GM19438 (cell line): ENCODE results near the gene NBPF26.
"Not testable (repeated sequence)": the region's sequence is repeated elsewhere in the genome, so short reads cannot be mapped to it uniquely, and the experiment has no call there.

Source experiments
- ATAC-seq: cut with Tn5 transposase; IDR thresholded peaks from one replicate; pipeline ENCODE4 v1.9.1; 2021; ENCODE audit warnings: low read depth; ENCODE audit not compliant: unreplicated experiment

The NBPF26 gene

GRCh38 chr1:120723715-120724402 is at the start of gene NBPF26:
NBPF26 (plus strand) TSS chr1:120723945.
- ATAC-seq = not testable (repeated sequence)

GRCh38 chr1:120680106-120680819 is 43.5 kb upstream of the NBPF26 start:
- ATAC-seq = not testable (repeated sequence)

DNA sequence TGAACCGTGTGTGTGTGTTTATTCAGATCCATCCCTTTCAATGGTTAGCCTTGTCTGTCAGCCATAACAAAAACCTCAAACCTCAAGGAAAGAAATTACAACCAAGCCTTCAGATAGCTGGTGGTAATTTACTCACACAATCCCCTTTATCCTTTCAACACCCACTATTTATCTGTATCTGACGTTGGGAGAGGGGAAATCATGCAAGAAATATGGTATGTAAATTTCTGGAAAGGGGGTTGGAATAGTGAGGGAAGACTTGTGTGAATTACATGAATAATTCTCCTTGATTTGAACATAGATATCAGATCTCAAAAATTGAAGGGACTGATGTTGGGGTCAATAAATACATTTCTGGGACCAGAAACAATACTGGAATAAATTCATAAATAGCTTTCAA is 42.8 kb upstream of the NBPF26 start:
- not testable (repeated sequence) for ATAC-seq

DNA sequence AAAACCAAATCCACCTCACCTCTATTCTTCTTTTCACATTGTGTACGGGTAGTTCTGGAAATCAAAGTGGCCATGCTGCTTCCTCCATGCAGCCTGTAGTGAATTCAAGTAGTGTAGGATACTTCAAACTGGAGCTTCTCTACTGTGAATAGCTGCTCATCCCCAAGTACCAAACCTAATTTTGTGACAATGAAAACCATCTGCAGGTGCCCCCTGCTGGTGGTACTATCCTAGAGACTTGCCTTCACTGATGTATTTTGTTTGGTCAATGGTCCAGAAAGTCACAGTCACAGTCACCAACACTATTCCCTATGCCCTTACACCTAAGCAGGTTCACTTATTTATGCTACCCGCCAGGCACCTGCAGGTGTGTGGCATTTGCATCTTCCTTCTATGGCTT is 39.3 kb upstream of the NBPF26 start:
- not testable (repeated sequence) for ATAC-seq

- ATAC-seq = not testable (repeated sequence)
Measured at GRCh38 chr1:120685622-120686021, 38.1 kb upstream of the NBPF26 start.

- ATAC-seq = not testable (repeated sequence)
Measured at GRCh38 chr1:120687250-120687649, 36.5 kb upstream of the NBPF26 start.

DNA sequence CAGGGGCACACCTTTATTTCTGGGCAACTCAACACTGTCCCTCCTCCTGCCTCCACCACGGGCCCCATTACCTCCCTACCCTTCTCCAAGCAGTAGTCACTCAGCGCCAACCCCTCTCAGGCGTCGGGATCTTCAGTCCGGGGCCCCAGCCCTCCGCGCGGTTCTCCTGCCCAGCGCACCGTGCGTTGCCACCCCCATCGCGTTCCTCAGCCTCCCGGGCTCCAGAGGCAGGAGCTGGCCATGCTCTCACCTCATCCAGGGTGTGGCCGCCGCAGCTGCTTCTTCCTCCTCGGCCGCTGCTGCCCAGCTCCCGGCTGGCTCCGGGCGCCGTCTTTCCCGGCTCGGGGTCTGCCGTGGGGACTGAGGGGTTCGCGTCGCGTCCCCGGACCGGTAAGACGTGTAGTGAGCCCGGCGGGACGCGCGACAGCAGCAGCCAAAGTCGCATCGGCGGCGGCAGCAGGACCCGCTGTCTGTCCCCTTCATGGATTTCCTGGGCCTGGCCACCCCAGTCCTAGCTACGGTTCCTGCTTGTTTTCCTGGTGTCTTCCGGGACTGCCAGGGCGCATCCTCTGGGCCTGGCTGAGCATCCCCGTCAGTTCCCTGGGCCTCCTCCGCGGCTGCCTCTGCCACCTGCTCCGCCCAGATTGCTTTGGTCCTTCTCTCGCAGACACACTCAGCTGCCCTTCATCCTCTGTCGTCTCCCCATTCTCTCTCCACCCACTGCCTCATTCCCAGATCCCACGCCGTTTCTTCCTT is 22.8 kb upstream of the NBPF26 start:
- not testable (repeated sequence) for ATAC-seq

DNA sequence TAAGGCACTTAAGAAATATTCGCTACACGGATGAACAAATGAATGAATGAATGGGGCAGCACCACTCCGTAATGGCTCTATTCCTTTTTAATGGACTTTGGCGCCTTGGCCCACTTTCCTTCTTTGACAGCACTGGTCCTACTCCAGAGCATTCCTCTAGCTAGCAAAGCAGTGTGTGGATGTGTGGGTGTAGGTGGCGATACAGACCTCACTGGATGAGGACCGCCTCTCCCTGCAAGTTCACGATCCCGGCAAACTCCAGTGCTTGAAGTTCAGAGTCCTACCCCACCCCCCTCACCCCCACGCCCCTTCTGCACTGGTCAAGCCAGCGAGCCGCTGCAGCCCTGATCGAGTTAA is 409 bp upstream of the NBPF26 start:
- not testable (repeated sequence) for ATAC-seq

DNA sequence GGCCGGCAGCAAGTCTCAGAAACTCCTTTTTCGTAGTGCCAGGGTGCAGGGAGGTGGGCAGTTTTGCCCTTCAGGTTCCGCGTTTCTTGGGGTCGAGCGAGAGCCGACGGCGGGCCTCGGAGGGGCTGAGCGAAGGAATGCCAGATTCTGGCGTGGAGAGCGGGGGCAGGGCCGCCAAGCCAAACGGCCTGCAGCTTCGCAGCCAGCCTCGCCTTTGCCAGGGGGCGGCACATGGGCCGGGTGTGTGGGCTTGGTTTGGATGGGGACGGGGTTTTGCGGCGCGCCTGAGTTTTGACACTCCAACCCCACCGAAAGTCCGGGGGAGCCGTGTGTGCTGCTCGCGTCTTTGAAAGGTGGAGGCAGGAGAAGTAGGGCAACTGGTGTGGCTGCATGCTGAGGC is 762 bp downstream of the NBPF26 start:
- not testable (repeated sequence) for ATAC-seq

DNA sequence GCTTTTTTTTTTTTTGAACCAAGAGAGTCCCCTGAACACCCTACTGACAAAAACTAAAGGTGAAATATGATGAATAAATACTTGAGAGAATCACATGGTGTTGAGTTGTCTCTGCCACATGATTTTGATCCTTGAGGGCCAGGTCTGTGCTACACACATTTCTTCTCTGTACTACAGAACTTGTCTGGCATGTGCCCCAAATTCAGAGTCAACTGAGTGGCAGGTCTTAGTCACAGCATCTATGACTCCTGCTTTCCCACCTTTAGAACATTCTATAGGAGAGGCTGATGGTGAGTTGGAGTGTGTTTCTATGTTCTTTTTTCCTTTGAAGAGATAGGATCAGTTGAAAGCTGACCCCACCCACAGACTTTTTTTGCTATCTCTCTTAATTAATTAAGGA is 5.1 kb downstream of the NBPF26 start:
- not testable (repeated sequence) for ATAC-seq

DNA sequence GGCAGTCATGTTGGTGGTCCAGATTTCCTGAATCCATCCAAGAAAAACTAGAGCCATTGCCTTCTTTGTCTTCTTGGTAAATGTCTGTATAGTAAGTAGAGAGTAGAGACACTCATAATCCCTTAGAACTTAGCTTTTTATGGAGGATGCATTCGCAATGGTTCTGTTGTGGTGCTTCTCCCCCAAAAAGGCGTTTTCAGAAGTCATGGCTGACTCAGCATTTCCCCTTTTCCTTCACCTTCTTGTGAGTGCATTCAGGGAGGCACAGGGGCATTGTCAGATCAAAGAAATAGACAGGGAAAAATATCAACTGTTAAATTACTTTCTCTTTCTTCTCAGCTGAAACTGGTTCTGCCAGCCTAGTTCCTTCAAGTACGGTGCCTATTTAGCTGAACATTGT is 45.3 kb downstream of the NBPF26 start:
- ATAC-seq = not testable (repeated sequence)

- not testable (repeated sequence) for ATAC-seq
Measured at GRCh38 chr1:120805452-120805851, 81.7 kb downstream of the NBPF26 start.

DNA sequence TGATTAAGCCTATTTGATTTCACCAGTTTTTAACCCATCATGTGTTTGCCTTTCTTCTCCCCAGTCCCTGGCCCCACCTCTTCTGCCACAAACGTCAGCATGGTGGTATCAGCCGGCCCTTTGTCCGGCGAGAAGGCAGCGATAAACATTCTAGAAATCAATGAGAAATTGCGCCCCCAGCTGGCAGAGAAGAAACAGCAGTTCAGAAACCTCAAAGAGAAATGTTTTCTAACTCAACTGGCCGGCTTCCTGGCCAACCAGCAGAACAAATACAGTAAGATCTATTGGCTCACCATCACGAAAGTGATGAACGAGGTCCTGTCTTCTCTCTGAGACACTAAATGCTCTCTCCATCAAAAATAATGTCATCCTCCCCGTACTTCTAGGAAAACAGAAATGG is 88.1 kb downstream of the NBPF26 start:
- not testable (repeated sequence) for ATAC-seq

- ATAC-seq = not testable (repeated sequence)
Measured at GRCh38 chr1:120825051-120825450, 101.3 kb downstream of the NBPF26 start.

DNA sequence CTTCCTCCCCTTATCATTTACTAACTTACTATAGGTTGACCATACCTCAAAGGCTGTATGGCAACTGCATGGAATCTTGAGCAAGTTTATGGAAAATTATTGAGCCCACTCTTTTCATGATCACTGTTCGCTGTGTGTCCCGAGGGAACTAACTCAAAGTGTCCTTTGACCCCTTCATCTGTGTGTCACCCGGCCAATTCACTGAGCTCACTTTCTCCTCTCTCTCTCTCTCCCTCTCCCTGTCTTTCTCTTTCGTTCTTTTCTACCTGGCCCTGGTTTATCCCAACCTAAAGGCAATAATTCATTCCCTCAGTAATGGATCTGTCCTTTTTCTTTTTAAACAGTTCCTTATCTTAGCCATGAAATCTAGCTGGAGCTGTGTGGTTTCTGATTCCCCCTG is 102.9 kb downstream of the NBPF26 start:
- not testable (repeated sequence) for ATAC-seq

- ATAC-seq = not testable (repeated sequence)
Measured at GRCh38 chr1:120844186-120844944, 120.6 kb downstream of the NBPF26 start.

- ATAC-seq = not testable (repeated sequence)
Measured at GRCh38 chr1:120844945-120845330, 121.2 kb downstream of the NBPF26 start.

DNA sequence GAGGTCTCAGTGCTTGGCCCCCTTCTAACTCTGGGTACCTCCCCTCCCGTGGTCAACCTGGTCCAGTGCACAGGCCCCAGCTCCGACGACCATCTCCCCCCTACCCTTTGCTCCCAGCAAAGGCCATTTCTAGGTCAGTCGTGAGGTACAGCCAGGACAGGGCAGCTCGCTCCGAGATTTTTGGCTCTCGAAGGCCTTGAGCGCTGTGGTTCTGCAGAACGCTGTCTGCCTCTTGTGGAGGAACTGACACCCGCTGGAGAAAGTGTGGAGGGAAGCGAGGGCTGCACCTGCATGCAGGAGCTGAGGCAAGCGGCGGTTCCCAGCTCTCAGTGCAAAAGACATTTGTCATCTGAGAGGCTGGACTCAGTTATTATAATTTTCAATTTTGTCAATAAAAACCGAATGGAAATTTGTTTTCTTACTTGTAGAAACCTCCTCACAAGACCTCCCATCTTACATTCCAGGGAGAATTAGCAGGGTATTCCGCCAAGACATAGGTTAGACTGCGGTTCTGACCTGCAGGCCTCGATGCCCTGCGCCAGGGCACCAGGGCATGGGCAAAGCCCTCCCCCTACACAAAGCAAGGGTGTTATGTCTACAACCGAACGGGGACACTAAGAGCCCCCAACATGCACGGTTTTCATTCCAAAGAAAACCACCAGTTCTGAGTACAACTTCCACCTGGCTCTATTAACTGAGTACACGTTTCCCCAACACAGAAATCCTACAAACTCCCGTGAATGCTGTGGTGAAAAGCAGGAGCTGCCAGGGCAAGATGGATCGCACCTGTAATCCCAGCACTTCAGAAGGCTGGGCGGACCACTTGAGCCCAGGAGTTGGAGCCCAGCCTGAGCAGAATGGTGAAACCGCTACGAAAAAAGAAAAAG is 125.9 kb downstream of the NBPF26 start:
- not testable (repeated sequence) for ATAC-seq

GRCh38 chr1:120850287-120850536 is 126.5 kb downstream of the NBPF26 start:
- not testable (repeated sequence) for ATAC-seq
